GM19397 (cell line): ENCODE results near the gene CDC14B.

ENCODE experiments used
- ATAC-seq: cut with Tn5 transposase; IDR thresholded peaks from one replicate; pipeline ENCODE4 v1.9.1; 2021; ENCODE audit warnings: mild to moderate bottlenecking, moderate library complexity; ENCODE audit not compliant: unreplicated experiment

The CDC14B gene

DNA sequence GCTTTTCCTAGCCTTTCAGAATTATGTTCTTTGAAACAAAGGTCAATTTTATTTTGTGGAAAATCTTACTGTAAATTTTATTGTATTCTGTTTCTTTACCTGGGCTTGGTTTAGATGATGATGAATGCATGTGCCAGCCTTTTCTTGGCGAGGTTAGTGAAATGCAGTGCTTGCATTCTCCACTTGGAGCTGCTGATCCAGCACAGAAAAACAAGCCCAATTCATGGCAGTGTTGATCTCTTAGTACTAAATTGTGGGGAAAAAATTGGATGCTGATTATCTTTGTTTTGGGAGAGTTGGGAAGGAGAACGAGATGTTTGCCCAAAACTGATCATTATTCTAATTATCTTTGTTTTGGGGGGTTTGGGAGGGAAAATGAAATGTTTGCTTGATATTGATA lies 166.0 kb downstream of the CDC14B start:
- no peak for ATAC-seq

DNA sequence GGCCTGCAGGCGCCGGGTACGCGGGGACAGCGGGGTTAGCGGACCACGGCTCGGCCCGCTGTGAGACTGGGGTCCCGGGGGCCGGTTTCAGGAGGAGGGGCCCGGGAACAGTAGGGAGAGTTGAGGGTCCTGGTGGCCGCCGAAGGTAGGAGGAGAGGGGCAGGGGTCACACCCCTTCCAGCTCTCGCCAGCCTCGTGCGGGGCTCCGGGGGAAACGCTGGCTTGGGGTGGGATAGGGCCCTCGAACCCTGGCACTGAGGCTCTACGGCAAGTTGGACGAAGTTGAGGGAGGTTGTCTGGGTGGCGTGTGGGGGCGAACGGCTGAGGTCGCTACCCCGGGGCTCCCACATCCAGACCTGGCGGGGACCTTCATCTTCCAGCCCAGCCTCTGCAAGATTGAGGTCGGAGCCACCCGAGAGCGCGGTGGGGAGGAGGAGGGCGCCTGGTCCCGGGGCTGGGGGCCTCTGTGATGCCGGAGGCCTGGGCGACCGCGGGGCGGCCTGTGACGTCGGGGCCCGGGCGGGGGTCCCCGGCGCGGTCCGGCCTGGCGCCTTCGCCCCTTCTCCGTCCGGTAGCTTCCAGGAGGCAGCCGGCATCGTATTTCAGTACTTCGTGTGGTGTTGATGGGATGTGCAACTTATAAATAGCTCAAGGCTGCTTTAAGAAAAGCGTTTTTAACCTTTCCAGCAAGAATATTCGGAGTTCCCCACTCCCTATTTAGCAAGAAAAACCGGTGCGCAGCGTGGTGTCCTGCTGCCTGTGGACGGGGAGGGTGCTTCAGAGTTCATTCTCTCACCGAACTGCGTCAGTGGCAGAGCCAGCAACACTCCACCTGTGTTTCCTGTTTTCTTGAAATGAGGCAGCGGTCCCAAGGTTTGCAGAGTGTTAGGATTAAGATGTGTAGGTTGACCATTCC lies 168.8 kb downstream of the CDC14B start:
- ATAC-seq: no peak
